H1 (cell line): Measurements from ENCODE around the gene RPL38.

Source experiments
- ATF3 ChIP-seq: IDR thresholded peaks from 2 replicates; pipeline ENCODE4 v1.6.1; 2011; ENCODE audit warnings: low read depth, mild to moderate bottlenecking, low read length; ENCODE audit not compliant: insufficient read depth
- CTCF ChIP-seq, 3 experiments: IDR thresholded peaks; 1 replicate in 2 of 3; 2 replicates in 1 of 3; pipeline versions ENCODE4 v1.5.1 to v1.6.1; 2011; ENCODE audit warnings: low read length in 3 of 3, mild to moderate bottlenecking in 3 of 3, inconsistent platforms in 2 of 3, low read depth in 1 of 3, moderate library complexity in 1 of 3; ENCODE audit not compliant: insufficient read depth in 1 of 3; ENCODE audit errors: control extremely low read depth in 1 of 3
- EP300 ChIP-seq, 2 experiments: IDR thresholded peaks; 1 replicate in 1 of 2; 2 replicates in 1 of 2; pipeline ENCODE4 v1.6.1; 2011 to 2012; ENCODE audit warnings: low read depth in 2 of 2, low read length in 2 of 2, mild to moderate bottlenecking in 2 of 2, borderline replicate concordance in 1 of 2, inconsistent platforms in 1 of 2, moderate library complexity in 1 of 2
- MAX ChIP-seq: IDR thresholded peaks from 2 replicates; pipeline ENCODE4 v1.6.1; 2012; ENCODE audit warnings: inconsistent platforms
- POLR2A ChIP-seq, 2 experiments: IDR thresholded peaks; 1 replicate in 1 of 2; 2 replicates in 1 of 2; pipeline ENCODE4 v1.6.1; 2011; ENCODE audit warnings: low read depth in 2 of 2, low read length in 2 of 2, mild to moderate bottlenecking in 2 of 2; ENCODE audit errors: control extremely low read depth in 1 of 2
- POLR2AphosphoS5 ChIP-seq: IDR thresholded peaks from 2 replicates; pipeline ENCODE4 v1.6.1; 2011; ENCODE audit warnings: low read depth, low read length

GRCh38 chr17:74251569-74251968 is 48.1 kb downstream of the RPL38 start:
- no peak for TF ChIP-seq MAX
- TF ChIP-seq POLR2AphosphoS5, result no peak
- no peak for TF ChIP-seq ATF3
- TF ChIP-seq CTCF (IDR thresholded peaks at IDR 0.05; ENCODE audit: control extremely low read depth in 1 of 3, insufficient read depth in 1 of 3, low read depth in 1 of 3, low read length in 3 of 3), result no peak
- TF ChIP-seq POLR2A (IDR thresholded peaks at IDR 0.05; ENCODE audit: control extremely low read depth in 1 of 2, low read depth in 2 of 2, low read length in 2 of 2), result no peak
- TF ChIP-seq EP300 (IDR thresholded peaks at IDR 0.05; ENCODE audit: borderline replicate concordance in 1 of 2, low read depth in 2 of 2, low read length in 2 of 2), result no peak
